ENCODE data around the gene SURF4. TPM values are rescaled to one million over a fixed set of nuclear protein-coding genes. Genes with fewer than 3 reads are reported as not detected.

SURF4 gene
- total and polyA plus RNA-seq, 2 donors (not counting 3 experiments of a cell fraction or from before 2014, with no cell fraction given): 216 to 358 TPM

- FAIRE-seq (no peak), DNase-seq (ENCODE audit: low read depth, low spot score) (no peak)
- CTCF ChIA-PET: no interaction called here
- H3K27me3 ChIP-seq (ENCODE audit: control insufficient read depth in 2 of 2, insufficient read depth in 2 of 2, low read length in 2 of 2): no peaks in the 10 kb centered on the region
- POLR2A ChIA-PET: no interaction called here
- peaks cover 0 to 1% of the 10 kb centered on the region in 2 experiments for H3K36me3 ChIP-seq (ENCODE audit: control insufficient read depth in 2 of 2, extremely low read depth in 1 of 2, insufficient read depth in 2 of 2, low read length in 2 of 2)
- BruUV-seq (replicated peaks): no TSS peak
- no peaks in the 10 kb centered on the region for H3K9me3 ChIP-seq (replicated peaks; ENCODE audit: control insufficient read depth, insufficient read depth, low read length)
- dilution Hi-C loops (cut with MboI; ENCODE audit: extremely low pct_ligation_motif_present, low sequenced_read_pairs): no loop called here
- TF ChIP-seq MYC (IDR thresholded peaks at IDR 0.05; ENCODE audit: low read depth, low read length): no peak
- no peak overlapping the region for H3K9ac ChIP-seq (replicated peaks; ENCODE audit: extremely low read depth, insufficient read depth, low read length)
- H3K4me2 ChIP-seq (ENCODE audit: insufficient read depth, low read length): no peak overlapping the region
- intact Hi-C loops (cut with micrococcal nuclease): no loop called here
- no peak overlapping the region for H3K4me3 ChIP-seq (replicated peaks in 1 of 3; ENCODE audit: insufficient read depth in 1 of 3, low read depth in 1 of 3, low read length in 3 of 3)
- H3K4me1 ChIP-seq (ENCODE audit: control insufficient read depth, extremely low read depth, insufficient read depth, low read length): peaks cover 9% of the 10 kb centered on the region
- H2AFZ ChIP-seq (ENCODE audit: low read depth, low read length): no peak overlapping the region
- H4K20me1 ChIP-seq (replicated peaks; ENCODE audit: control insufficient read depth, extremely low read depth, insufficient read depth, low read length): no peaks in the 10 kb centered on the region
- no peaks in the 10 kb centered on the region for H3K9me1 ChIP-seq (replicated peaks; ENCODE audit: control insufficient read depth, extremely low read depth, insufficient read depth, low read length)
- no peak overlapping the region for H3K27ac ChIP-seq (ENCODE audit: insufficient read depth, low read depth, low read length)
- H3K79me2 ChIP-seq (ENCODE audit: control insufficient read depth, insufficient read depth, low read length): peaks cover 23% of the 10 kb centered on the region
These were observed 44.5 kb upstream of the SURF4 start for GRCh38 chr9:133420392-133420827.

- H3K9me3 ChIP-seq (replicated peaks; ENCODE audit: control insufficient read depth, insufficient read depth, low read length): no peaks in the 10 kb centered on the region
- BruUV-seq (replicated peaks): no TSS peak
- dilution Hi-C loops (cut with MboI; ENCODE audit: extremely low pct_ligation_motif_present, low sequenced_read_pairs) (no loop called here), intact Hi-C loops (cut with micrococcal nuclease) (no loop called here)
- H3K4me1 ChIP-seq (ENCODE audit: control insufficient read depth, extremely low read depth, insufficient read depth, low read length): peaks cover 9% of the 10 kb centered on the region
- TF ChIP-seq FOS (IDR thresholded peaks at IDR 0.05; ENCODE audit: borderline replicate concordance, insufficient read depth, low read length) (no peak), POLR2A (IDR thresholded peaks at IDR 0.05; ENCODE audit: low read depth, low read length) (no peak), MAX (IDR thresholded peaks at IDR 0.05; ENCODE audit: insufficient read depth, insufficient read length) (no peak), GATA2 (IDR thresholded peaks at IDR 0.05; ENCODE audit: insufficient read depth, insufficient read length, low read depth, low read length) (no peak), JUN (IDR thresholded peaks at IDR 0.05; ENCODE audit: borderline replicate concordance, insufficient read depth, insufficient read length, low read depth) (no peak), EZH2 (IDR thresholded peaks at IDR 0.05; ENCODE audit: borderline replicate concordance, low read depth, low read length, severe bottlenecking) (no peak), POLR2AphosphoS5 (IDR thresholded peaks at IDR 0.05; ENCODE audit: insufficient read depth, low read depth, low read length) (no peak), MYC (IDR thresholded peaks at IDR 0.05; ENCODE audit: low read depth, low read length) (no peak)
- TF ChIP-seq, protein P1, sequence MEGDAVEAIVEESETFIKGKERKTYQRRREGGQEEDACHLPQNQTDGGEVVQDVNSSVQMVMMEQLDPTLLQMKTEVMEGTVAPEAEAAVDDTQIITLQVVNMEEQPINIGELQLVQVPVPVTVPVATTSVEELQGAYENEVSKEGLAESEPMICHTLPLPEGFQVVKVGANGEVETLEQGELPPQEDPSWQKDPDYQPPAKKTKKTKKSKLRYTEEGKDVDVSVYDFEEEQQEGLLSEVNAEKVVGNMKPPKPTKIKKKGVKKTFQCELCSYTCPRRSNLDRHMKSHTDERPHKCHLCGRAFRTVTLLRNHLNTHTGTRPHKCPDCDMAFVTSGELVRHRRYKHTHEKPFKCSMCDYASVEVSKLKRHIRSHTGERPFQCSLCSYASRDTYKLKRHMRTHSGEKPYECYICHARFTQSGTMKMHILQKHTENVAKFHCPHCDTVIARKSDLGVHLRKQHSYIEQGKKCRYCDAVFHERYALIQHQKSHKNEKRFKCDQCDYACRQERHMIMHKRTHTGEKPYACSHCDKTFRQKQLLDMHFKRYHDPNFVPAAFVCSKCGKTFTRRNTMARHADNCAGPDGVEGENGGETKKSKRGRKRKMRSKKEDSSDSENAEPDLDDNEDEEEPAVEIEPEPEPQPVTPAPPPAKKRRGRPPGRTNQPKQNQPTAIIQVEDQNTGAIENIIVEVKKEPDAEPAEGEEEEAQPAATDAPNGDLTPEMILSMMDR (IDR thresholded peaks at IDR 0.05; ENCODE audit: extremely low read depth in 1 of 2, insufficient read depth in 1 of 2, low read depth in 1 of 2, low read length in 2 of 2): no peak
- peaks cover 6 to 8% of the 10 kb centered on the region in 2 experiments for H3K36me3 ChIP-seq (ENCODE audit: control insufficient read depth in 2 of 2, extremely low read depth in 1 of 2, insufficient read depth in 2 of 2, low read length in 2 of 2)
- H3K27me3 ChIP-seq (ENCODE audit: control insufficient read depth in 2 of 2, insufficient read depth in 2 of 2, low read length in 2 of 2): no peaks in the 10 kb centered on the region
- POLR2A ChIA-PET: no interaction called here
- H3K9ac ChIP-seq (replicated peaks; ENCODE audit: extremely low read depth, insufficient read depth, low read length): no peak overlapping the region
- CTCF ChIA-PET: no interaction called here
- peaks cover 34% of the 10 kb centered on the region for H3K79me2 ChIP-seq (ENCODE audit: control insufficient read depth, insufficient read depth, low read length)
- no peak overlapping the region for H2AFZ ChIP-seq (ENCODE audit: low read depth, low read length)
- H4K20me1 ChIP-seq (replicated peaks; ENCODE audit: control insufficient read depth, extremely low read depth, insufficient read depth, low read length): no peaks in the 10 kb centered on the region
- no peak for DNase-seq (ENCODE audit: low read depth, low spot score)
- H3K4me3 ChIP-seq (replicated peaks in 1 of 3; ENCODE audit: insufficient read depth in 1 of 3, low read depth in 1 of 3, low read length in 3 of 3): no peak overlapping the region
- H3K4me2 ChIP-seq (ENCODE audit: insufficient read depth, low read length): peak overlapping the region; percentile 64
- no peaks in the 10 kb centered on the region for H3K9me1 ChIP-seq (replicated peaks; ENCODE audit: control insufficient read depth, extremely low read depth, insufficient read depth, low read length)
- H3K27ac ChIP-seq (ENCODE audit: insufficient read depth, low read depth, low read length): no peak overlapping the region
- FAIRE-seq: peak; percentile 55
These were observed 43.1 kb upstream of the SURF4 start for GRCh38 chr9:133419005-133419404.

Data from endothelial cell of umbilical vein (primary cell).